ENCODE data around the gene LRRC75A. TPM values are rescaled to one million over a fixed set of nuclear protein-coding genes. Genes with fewer than 3 reads are reported as not detected.

LRRC75A gene
- total and polyA plus RNA-seq, 2 of the 8 experiments (the other 6 are each of a cell fraction or from before 2014, with no cell fraction given), result 9.7 to 9.9 TPM

GRCh38 chr17:16433514-16433913 is 58.5 kb downstream of the LRRC75A start (continued):
- TF ChIP-seq KDM1A (IDR thresholded peaks at IDR 0.05; ENCODE audit: borderline replicate concordance, low read length), result no peak

Data from H1 (cell line).